ENCODE data around the gene PEX19.

Gene PEX19

GRCh38 chr1:160284782-160285344 is at the start of gene PEX19:
PEX19 (minus strand) TSS chr1:160285133; CDS start chr1:160285124, 9 bp downstream.
- peak; percentile 95 for TF ChIP-seq POLR2A (IDR thresholded peaks at IDR 0.05; ENCODE audit: low read depth, low read length)
- DNase-seq (ENCODE audit: insufficient read length, low spot score) (peak; percentile 87), FAIRE-seq (no peak)

GRCh38 chr1:160332516-160332915 is 47.6 kb upstream of the PEX19 start:
- no peak for FAIRE-seq
- no peak for TF ChIP-seq POLR2A (IDR thresholded peaks at IDR 0.05; ENCODE audit: low read depth, low read length)
- DNase-seq (ENCODE audit: insufficient read length, low spot score) = no peak

- FAIRE-seq (no peak), DNase-seq (ENCODE audit: insufficient read length, low spot score) (no peak)
- no peak for TF ChIP-seq POLR2A (IDR thresholded peaks at IDR 0.05; ENCODE audit: low read depth, low read length)
Measured at GRCh38 chr1:160330119-160330518, 45.2 kb upstream of the PEX19 start.

- FAIRE-seq (no peak), DNase-seq (ENCODE audit: insufficient read length, low spot score) (no peak)
- no peak for TF ChIP-seq POLR2A (IDR thresholded peaks at IDR 0.05; ENCODE audit: low read depth, low read length)
Measured at GRCh38 chr1:160328184-160328583, 43.3 kb upstream of the PEX19 start.

GRCh38 chr1:160326418-160326817 is 41.5 kb upstream of the PEX19 start:
- no peak for TF ChIP-seq POLR2A (IDR thresholded peaks at IDR 0.05; ENCODE audit: low read depth, low read length)
- no peak for DNase-seq (ENCODE audit: insufficient read length, low spot score)
- no peak for FAIRE-seq

GRCh38 chr1:160325252-160325651 is 40.3 kb upstream of the PEX19 start:
- TF ChIP-seq POLR2A (IDR thresholded peaks at IDR 0.05; ENCODE audit: low read depth, low read length) = no peak
- no peak for DNase-seq (ENCODE audit: insufficient read length, low spot score)
- no peak for FAIRE-seq

GRCh38 chr1:160322831-160323230 is 37.9 kb upstream of the PEX19 start:
- DNase-seq (ENCODE audit: insufficient read length, low spot score) = no peak
- FAIRE-seq = no peak
- TF ChIP-seq POLR2A (IDR thresholded peaks at IDR 0.05; ENCODE audit: low read depth, low read length) = no peak

- no peak for TF ChIP-seq POLR2A (IDR thresholded peaks at IDR 0.05; ENCODE audit: low read depth, low read length)
- FAIRE-seq (no peak), DNase-seq (ENCODE audit: insufficient read length, low spot score) (no peak)
Measured at GRCh38 chr1:160315359-160315758, 30.4 kb upstream of the PEX19 start.

GRCh38 chr1:160309571-160309970 is 24.6 kb upstream of the PEX19 start:
- TF ChIP-seq POLR2A (IDR thresholded peaks at IDR 0.05; ENCODE audit: low read depth, low read length) = no peak
- FAIRE-seq = no peak
- DNase-seq (ENCODE audit: insufficient read length, low spot score) = no peak

GRCh38 chr1:160309185-160309557 is 24.2 kb upstream of the PEX19 start:
- DNase-seq (ENCODE audit: insufficient read length, low spot score) (no peak), FAIRE-seq (no peak)
- TF ChIP-seq POLR2A (IDR thresholded peaks at IDR 0.05; ENCODE audit: low read depth, low read length) = no peak

GRCh38 chr1:160308451-160309184 is 23.7 kb upstream of the PEX19 start:
- DNase-seq (ENCODE audit: insufficient read length, low spot score) = no peak
- no peak for TF ChIP-seq POLR2A (IDR thresholded peaks at IDR 0.05; ENCODE audit: low read depth, low read length)
- no peak for FAIRE-seq

GRCh38 chr1:160307118-160307791 is 22.3 kb upstream of the PEX19 start:
- TF ChIP-seq POLR2A (IDR thresholded peaks at IDR 0.05; ENCODE audit: low read depth, low read length) = no peak
- no peak for DNase-seq (ENCODE audit: insufficient read length, low spot score)
- FAIRE-seq = no peak

GRCh38 chr1:160300173-160300572 is 15.2 kb upstream of the PEX19 start:
- TF ChIP-seq POLR2A (IDR thresholded peaks at IDR 0.05; ENCODE audit: low read depth, low read length) = no peak
- no peak for FAIRE-seq
- DNase-seq (ENCODE audit: insufficient read length, low spot score) = no peak

- no peak for TF ChIP-seq POLR2A (IDR thresholded peaks at IDR 0.05; ENCODE audit: low read depth, low read length)
- no peak for FAIRE-seq
Measured at GRCh38 chr1:160296036-160296435, 11.1 kb upstream of the PEX19 start.

More at GRCh38 chr1:160296036-160296435, 11.1 kb upstream of the PEX19 start:
- DNase-seq (ENCODE audit: insufficient read length, low spot score) = no peak

Measured in H54 (cell line).